DMS53 treated with DMSO at 0.1 percent for 48 hours (cell line): ENCODE measurements around the gene GNG2.

Experiments used
- DNase-seq: peaks from one replicate; lab custom pipeline; 2025; ENCODE audit not compliant: unreplicated experiment; lab: John Stamatoyannopoulos, UW

GNG2 gene

GRCh38 chr14:51860164-51860824 is at the start of gene GNG2:
Gene GNG2, plus strand, starts transcription at chr14:51860612. Its CDS starts 90,067 bp downstream, at chr14:51950679.
- peak; percentile 31 for DNase-seq

GRCh38 chr14:51811706-51812105 is 48.7 kb upstream of the GNG2 start:
- no peak for DNase-seq

DNA sequence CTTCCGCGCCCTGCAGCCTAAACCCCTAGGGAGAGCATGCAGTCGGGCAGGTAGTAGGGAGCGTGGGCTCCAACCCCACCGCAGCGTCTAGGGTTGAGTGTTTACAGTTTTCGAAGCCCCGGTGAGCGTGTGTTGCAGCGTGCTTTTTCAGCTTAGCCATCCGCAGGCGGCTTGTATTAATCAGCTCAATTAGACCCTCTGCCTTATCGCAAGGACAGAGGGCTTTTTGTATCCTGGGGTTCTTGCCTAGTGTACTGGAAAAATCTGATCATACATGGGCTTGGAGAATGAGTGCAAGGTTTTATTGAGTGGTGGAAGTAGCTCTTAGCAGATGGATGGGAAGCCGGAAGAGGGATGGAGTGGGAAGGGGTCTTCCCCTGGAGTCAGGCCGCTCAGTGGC is 44.4 kb upstream of the GNG2 start:
- no peak for DNase-seq

DNA sequence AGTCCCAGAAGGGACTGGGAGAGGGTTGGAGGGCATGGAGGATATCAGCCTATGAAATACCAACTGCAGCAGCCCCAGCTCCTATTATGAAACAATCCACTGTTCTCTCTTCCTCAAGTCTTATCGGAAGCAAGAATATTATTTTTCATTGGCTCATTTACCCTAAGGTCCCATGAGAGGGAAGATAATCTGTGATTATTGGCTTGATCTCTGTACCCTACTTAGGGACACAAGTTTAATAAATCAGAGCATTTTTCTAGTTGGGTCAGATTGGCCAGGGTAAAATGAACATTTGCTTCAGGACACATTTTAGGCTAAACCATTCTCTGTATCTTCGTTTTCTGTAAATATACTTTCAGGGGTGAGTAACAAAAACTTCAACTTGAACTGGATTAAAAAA is 43.1 kb upstream of the GNG2 start:
- no peak for DNase-seq

DNA sequence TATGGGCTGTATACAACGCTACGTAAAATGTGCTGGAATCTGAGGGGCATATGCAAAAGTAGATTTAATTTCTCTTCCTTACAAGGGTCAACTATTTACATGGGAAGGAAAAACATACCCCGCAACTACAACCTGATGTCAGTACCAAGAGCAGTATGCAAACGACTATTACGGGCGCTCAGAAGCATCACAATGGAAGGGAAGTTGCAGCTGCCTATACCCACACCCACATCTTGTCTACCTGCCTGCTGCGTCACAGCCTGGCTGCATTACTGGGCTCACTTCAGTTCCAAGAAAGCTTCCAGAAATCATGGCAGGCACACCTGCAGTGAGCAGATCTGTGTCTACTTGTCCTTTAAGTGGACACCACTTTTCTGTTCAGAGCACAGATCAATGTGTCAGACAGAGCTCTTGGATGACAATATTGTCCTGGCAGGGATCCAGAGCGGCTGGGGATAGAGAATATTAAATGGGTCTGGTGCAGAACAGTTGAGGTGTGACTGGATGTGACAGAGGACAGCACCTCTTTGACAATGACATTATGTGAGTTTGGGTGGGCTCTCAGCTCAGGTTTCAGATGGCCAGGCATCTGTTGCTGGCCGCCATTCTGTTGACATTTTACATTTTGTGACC is 41.5 kb upstream of the GNG2 start:
- no peak for DNase-seq

GRCh38 chr14:51821822-51822221 is 38.6 kb upstream of the GNG2 start:
- DNase-seq = no peak

DNA sequence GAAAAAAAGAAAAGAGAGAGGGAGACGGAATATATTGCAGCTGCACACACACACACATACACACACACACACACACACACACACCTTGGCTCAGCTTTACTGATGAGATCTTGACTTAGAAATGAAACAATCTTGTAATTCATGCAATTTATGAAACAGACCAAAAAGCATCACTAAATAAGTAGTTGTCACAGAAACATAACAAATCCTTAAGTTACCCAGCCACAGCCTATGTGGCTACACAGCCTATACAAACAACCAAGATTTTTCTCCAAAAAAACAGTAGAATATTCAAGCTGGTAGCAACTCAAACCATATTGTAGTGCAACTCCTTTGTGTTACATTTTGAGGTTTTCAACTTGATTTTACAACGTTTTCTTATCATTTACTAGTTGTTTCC is 37.9 kb upstream of the GNG2 start:
- DNase-seq = no peak

- DNase-seq = no peak
Observed at GRCh38 chr14:51823706-51824105, 36.7 kb upstream of the GNG2 start.

DNA sequence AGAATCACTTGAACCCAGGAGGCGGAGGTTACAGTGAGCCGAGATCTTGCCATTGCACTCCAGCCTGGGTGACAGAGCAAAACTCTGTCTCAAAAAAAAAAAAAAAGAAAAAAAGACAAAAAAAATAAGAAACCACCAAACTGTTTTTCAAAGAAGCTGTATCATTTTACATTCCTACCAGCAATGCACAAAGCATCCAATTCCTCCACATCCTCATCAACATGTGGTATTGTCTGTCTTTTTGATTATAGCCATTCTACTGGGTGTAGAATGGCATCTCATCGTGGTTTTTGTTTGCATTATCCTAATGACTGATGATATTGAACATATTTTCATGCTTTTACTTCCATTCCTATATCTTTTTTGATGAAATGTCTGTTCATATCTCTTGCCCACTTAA is 36.2 kb upstream of the GNG2 start:
- DNase-seq = no peak

- no peak for DNase-seq
Observed at GRCh38 chr14:51825926-51826325, 34.5 kb upstream of the GNG2 start.

GRCh38 chr14:51828017-51828797 is 32.2 kb upstream of the GNG2 start:
- DNase-seq = no peak

- no peak for DNase-seq
Observed at GRCh38 chr14:51834240-51834639, 26.2 kb upstream of the GNG2 start.

DNA sequence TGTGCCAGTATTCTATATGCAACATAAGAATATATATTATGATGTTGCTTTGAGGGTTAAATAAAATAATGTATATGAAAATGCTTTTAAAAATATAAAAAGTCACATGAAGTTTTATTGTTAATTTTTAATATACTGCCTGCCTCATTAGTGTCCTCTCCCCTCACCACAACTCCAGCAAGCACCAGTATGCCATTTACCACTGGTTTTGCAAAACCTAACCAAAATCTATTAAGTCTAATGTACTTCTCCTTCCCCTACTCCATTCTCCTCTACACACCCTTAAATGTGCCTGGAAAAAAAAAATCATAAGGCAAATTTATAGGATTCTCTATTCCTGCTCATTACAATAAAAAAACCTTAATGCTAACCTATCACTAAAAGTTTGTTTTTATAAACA is 24.0 kb upstream of the GNG2 start:
- DNase-seq = no peak

GRCh38 chr14:51844081-51844881 is 16.1 kb upstream of the GNG2 start:
- no peak for DNase-seq

DNA sequence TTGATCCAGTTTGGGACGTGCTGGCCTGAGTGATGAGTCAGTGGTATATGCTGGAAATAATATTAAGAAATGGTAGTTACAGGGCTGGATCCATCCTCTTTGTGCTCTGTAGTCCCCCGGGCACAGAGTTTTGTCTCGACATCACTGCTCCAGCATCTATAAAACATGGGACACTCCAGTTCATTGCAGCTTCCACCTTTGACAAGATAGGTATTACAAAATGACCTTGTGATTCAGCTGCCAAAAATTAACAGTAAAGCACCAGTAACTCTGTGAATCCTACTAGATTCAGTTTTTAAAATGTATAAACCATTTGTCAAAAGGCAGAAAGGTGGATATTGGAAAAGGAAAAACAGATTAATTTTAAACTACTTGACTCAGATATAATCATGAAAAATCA is 14.6 kb upstream of the GNG2 start:
- no peak for DNase-seq

DNA sequence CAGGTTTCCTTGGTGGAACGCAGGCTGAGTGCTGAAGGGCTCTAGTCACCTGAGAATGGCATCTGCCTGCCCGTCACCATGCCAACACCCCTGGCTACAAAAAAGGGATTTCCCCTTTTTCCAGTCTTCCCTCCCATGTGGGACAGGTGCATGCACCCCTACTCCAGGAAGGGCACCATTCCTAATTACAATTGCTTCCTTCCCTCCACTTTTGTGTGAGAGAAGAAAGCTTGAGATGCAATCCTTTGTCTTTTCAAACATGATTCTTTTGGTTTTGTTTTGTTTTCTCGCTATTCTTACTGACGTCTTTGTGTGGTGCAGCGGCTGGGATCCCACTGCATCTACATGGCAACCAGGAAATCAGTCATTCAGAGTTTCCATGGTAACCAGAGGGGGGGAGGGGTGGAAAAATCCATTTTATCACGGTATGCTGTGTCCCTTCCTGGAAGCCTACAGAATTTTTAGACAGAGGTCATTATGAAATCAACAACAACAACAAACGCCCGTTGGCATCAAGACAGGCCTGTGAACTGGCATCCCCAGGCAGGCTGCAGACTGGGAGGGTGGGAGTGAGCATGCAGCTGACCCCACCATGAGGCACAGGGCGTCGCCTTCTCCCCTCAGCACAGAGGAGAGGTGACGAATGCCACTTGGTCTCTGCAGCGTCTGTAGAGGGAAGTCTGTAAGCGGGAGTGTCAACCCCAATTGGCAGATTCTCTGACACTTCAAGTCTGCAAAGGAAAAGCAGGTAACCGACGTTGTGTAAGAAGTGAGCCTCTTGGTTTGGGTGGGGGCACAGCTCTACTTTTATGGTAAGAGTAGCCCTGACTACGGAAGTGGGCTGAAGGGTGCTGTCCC is 13.6 kb upstream of the GNG2 start:
- DNase-seq = peak; percentile 57

GRCh38 chr14:51847489-51847796 is 13.0 kb upstream of the GNG2 start:
- DNase-seq = no peak

DNA sequence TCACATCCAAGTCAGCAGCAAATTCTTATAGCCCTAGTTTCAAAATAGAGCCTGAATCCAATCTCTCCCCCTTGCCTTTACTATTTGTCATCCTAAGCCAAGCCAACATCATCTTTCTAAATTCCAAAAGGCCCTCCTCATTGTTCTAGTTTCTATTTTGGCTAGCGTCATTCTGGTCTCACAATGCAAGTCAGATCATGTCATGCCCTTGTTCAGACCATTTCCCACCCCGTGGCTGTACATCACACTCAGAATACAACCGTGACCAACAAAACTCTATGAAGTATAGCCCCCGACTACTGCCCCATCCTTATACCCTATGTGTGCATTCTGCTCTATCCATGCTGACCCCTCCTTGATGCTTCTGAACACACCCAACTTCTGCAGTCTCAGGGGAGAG is 12.3 kb upstream of the GNG2 start:
- DNase-seq = no peak

DNA sequence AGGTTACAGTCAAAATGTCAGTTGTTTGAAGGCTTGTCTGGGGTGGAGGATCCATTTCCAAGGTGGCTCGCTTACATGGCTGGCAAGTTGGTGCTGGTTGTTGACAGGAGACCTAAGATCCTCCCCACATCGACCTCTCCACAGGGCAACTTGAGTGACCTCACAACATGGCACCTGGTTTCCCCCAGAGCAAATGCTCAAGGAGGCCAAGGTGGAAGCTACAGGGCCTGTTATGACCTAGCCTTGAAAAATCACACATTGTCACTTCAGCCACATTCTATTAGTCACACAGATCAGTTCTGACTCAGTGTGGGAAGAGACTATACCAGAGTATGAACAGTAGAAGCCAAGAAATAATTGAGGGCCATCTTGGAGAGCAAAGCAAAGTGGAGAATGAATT is 11.3 kb upstream of the GNG2 start:
- no peak for DNase-seq

- DNase-seq = no peak
Observed at GRCh38 chr14:51850651-51851050, 9.8 kb upstream of the GNG2 start.

- DNase-seq = no peak
Observed at GRCh38 chr14:51852541-51852940, 7.9 kb upstream of the GNG2 start.
